ENCODE results near the gene EVA1C. TPM values are rescaled to one million over a fixed set of nuclear protein-coding genes. Genes with fewer than 3 reads are reported as not detected.

EVA1C gene
- total and polyA plus RNA-seq, 2 donors (not counting 3 experiments of a cell fraction or from before 2014, with no cell fraction given), result 22.8 to 38.6 TPM

DNA sequence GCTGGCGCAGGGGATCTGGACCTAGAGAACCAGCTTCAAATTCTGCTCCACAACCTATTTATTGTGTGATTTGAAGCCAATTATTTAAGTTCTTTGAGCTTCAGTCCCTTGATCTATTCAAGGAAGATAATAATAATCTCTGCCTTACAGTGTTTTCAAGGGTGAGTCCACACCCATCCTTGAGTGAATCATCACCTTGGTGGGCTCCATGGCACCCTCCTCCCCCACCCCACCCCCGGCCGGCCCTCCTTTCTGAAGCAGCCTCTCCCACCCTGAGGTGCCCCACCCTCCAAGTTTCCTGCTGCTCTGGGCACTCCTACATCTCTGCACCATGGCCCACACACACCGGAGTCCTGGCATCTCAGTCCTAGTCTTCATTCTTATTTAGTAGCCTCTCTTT is 134.5 kb downstream of the EVA1C start:
- H3K27ac ChIP-seq (ENCODE audit: insufficient read depth, low read depth, low read length), result no peak overlapping the region
- H3K4me3 ChIP-seq (replicated peaks in 1 of 3; ENCODE audit: insufficient read depth in 1 of 3, low read depth in 1 of 3, low read length in 3 of 3), result no peak overlapping the region
- no peak overlapping the region for H2AFZ ChIP-seq (ENCODE audit: low read depth, low read length)
- H4K20me1 ChIP-seq (replicated peaks; ENCODE audit: control insufficient read depth, extremely low read depth, insufficient read depth, low read length), result no peaks in the 10 kb centered on the region
- intact Hi-C loops (cut with micrococcal nuclease) (no loop called here), dilution Hi-C loops (cut with MboI; ENCODE audit: extremely low pct_ligation_motif_present, low sequenced_read_pairs) (no loop called here)
- no peak for DNase-seq (ENCODE audit: low read depth, low spot score)
- ChIA-PET CTCF (no interaction called here), POLR2A (no interaction called here)
- H3K36me3 ChIP-seq (ENCODE audit: control insufficient read depth in 2 of 2, extremely low read depth in 1 of 2, insufficient read depth in 2 of 2, low read length in 2 of 2), result no peaks in the 10 kb centered on the region
- no TSS peak for BruUV-seq (replicated peaks)
- no peaks in the 10 kb centered on the region for H3K9me1 ChIP-seq (replicated peaks; ENCODE audit: control insufficient read depth, extremely low read depth, insufficient read depth, low read length)
- no peaks in the 10 kb centered on the region for H3K27me3 ChIP-seq (ENCODE audit: control insufficient read depth in 2 of 2, insufficient read depth in 2 of 2, low read length in 2 of 2)
- TF ChIP-seq, protein P1, sequence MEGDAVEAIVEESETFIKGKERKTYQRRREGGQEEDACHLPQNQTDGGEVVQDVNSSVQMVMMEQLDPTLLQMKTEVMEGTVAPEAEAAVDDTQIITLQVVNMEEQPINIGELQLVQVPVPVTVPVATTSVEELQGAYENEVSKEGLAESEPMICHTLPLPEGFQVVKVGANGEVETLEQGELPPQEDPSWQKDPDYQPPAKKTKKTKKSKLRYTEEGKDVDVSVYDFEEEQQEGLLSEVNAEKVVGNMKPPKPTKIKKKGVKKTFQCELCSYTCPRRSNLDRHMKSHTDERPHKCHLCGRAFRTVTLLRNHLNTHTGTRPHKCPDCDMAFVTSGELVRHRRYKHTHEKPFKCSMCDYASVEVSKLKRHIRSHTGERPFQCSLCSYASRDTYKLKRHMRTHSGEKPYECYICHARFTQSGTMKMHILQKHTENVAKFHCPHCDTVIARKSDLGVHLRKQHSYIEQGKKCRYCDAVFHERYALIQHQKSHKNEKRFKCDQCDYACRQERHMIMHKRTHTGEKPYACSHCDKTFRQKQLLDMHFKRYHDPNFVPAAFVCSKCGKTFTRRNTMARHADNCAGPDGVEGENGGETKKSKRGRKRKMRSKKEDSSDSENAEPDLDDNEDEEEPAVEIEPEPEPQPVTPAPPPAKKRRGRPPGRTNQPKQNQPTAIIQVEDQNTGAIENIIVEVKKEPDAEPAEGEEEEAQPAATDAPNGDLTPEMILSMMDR (IDR thresholded peaks at IDR 0.05; ENCODE audit: extremely low read depth in 1 of 2, insufficient read depth in 1 of 2, low read depth in 1 of 2, low read length in 2 of 2), result no peak
- H3K4me2 ChIP-seq (ENCODE audit: insufficient read depth, low read length), result no peak overlapping the region
- no peaks in the 10 kb centered on the region for H3K79me2 ChIP-seq (ENCODE audit: control insufficient read depth, insufficient read depth, low read length)
- no peak overlapping the region for H3K9ac ChIP-seq (replicated peaks; ENCODE audit: extremely low read depth, insufficient read depth, low read length)
- H3K4me1 ChIP-seq (ENCODE audit: control insufficient read depth, extremely low read depth, insufficient read depth, low read length), result peaks cover 22% of the 10 kb centered on the region
- H3K9me3 ChIP-seq (replicated peaks; ENCODE audit: control insufficient read depth, insufficient read depth, low read length), result no peaks in the 10 kb centered on the region
- no peak for FAIRE-seq

GRCh38 chr21:32548978-32549377 is 136.5 kb downstream of the EVA1C start:
- no peaks in the 10 kb centered on the region for H3K79me2 ChIP-seq (ENCODE audit: control insufficient read depth, insufficient read depth, low read length)
- H4K20me1 ChIP-seq (replicated peaks; ENCODE audit: control insufficient read depth, extremely low read depth, insufficient read depth, low read length), result no peaks in the 10 kb centered on the region
- no peak overlapping the region for H3K27ac ChIP-seq (ENCODE audit: insufficient read depth, low read depth, low read length)
- no peaks in the 10 kb centered on the region for H3K9me1 ChIP-seq (replicated peaks; ENCODE audit: control insufficient read depth, extremely low read depth, insufficient read depth, low read length)
- DNase-seq (ENCODE audit: low read depth, low spot score) (peak; percentile 24), FAIRE-seq (no peak)
- intact Hi-C loops (cut with micrococcal nuclease), result no loop called here
- ChIA-PET POLR2A (no interaction called here), CTCF (no interaction called here)
- peaks cover 16% of the 10 kb centered on the region for H3K4me1 ChIP-seq (ENCODE audit: control insufficient read depth, extremely low read depth, insufficient read depth, low read length)
- H2AFZ ChIP-seq (ENCODE audit: low read depth, low read length), result no peak overlapping the region
- H3K9me3 ChIP-seq (replicated peaks; ENCODE audit: control insufficient read depth, insufficient read depth, low read length), result no peaks in the 10 kb centered on the region
- TF ChIP-seq POLR2AphosphoS5 (IDR thresholded peaks at IDR 0.05; ENCODE audit: insufficient read depth, low read depth, low read length) (no peak), JUN (IDR thresholded peaks at IDR 0.05; ENCODE audit: borderline replicate concordance, insufficient read depth, insufficient read length, low read depth) (peak; percentile 7)
- dilution Hi-C loops (cut with MboI; ENCODE audit: extremely low pct_ligation_motif_present, low sequenced_read_pairs), result no loop called here
- no peaks in the 10 kb centered on the region for H3K36me3 ChIP-seq (ENCODE audit: control insufficient read depth in 2 of 2, extremely low read depth in 1 of 2, insufficient read depth in 2 of 2, low read length in 2 of 2)
- no peaks in the 10 kb centered on the region for H3K27me3 ChIP-seq (ENCODE audit: control insufficient read depth in 2 of 2, insufficient read depth in 2 of 2, low read length in 2 of 2)
- no peak overlapping the region for H3K4me3 ChIP-seq (replicated peaks in 1 of 3; ENCODE audit: insufficient read depth in 1 of 3, low read depth in 1 of 3, low read length in 3 of 3)
- BruUV-seq (replicated peaks), result no TSS peak
- H3K4me2 ChIP-seq (ENCODE audit: insufficient read depth, low read length), result peak overlapping the region; percentile 34
- no peak overlapping the region for H3K9ac ChIP-seq (replicated peaks; ENCODE audit: extremely low read depth, insufficient read depth, low read length)

Measured in endothelial cell of umbilical vein (primary cell).